Endothelial cell of umbilical vein (primary cell): ENCODE results near the gene RAP1GDS1.

Experiments used
- JUN ChIP-seq: IDR thresholded peaks from 2 replicates; pipeline ENCODE4 v1.6.1; 2011; ENCODE audit warnings: borderline replicate concordance, low read depth; ENCODE audit not compliant: insufficient read length, insufficient read depth
- TF ChIP-seq, protein P1 (sequence below), 2 donors: IDR thresholded peaks; 1 replicate in 1 of 2; 2 replicates in 1 of 2; pipeline ENCODE4 v1.5.1; 2011; ENCODE audit warnings: low read length in 2 of 2, mild to moderate bottlenecking in 2 of 2, moderate library complexity in 2 of 2, control low read depth in 1 of 2, inconsistent platforms in 1 of 2, low read depth in 1 of 2; ENCODE audit not compliant: insufficient read depth in 1 of 2; ENCODE audit errors: extremely low read depth in 1 of 2

DNA sequence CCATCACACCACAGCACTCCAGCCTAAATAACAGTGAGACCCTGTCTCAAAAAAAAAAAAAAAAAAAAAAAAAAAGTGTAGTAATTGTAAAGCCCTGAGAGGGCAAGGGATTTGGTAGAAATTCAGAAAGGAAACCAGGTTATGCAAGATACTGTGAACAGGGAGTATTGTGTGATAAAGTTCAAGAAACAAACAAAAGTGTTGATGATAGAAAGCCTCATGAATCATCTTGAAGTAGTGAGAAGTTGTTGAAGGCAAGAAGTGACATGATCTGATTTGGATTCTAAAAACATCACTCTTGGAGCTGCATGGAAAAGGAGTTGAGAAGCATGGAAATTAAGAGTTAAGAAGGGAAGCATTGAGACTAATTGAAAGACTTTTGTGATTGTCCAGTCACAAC lies 102.2 kb downstream of the RAP1GDS1 start:
- no peak for TF ChIP-seq JUN
- TF ChIP-seq, protein P1, sequence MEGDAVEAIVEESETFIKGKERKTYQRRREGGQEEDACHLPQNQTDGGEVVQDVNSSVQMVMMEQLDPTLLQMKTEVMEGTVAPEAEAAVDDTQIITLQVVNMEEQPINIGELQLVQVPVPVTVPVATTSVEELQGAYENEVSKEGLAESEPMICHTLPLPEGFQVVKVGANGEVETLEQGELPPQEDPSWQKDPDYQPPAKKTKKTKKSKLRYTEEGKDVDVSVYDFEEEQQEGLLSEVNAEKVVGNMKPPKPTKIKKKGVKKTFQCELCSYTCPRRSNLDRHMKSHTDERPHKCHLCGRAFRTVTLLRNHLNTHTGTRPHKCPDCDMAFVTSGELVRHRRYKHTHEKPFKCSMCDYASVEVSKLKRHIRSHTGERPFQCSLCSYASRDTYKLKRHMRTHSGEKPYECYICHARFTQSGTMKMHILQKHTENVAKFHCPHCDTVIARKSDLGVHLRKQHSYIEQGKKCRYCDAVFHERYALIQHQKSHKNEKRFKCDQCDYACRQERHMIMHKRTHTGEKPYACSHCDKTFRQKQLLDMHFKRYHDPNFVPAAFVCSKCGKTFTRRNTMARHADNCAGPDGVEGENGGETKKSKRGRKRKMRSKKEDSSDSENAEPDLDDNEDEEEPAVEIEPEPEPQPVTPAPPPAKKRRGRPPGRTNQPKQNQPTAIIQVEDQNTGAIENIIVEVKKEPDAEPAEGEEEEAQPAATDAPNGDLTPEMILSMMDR (IDR thresholded peaks at IDR 0.05; ENCODE audit: extremely low read depth in 1 of 2, insufficient read depth in 1 of 2, low read depth in 1 of 2, low read length in 2 of 2) = no peak
